ENCODE results near the gene PKIG. TPM values are rescaled to one million over a fixed set of nuclear protein-coding genes. Genes with fewer than 3 reads are reported as not detected.

The PKIG gene
- total and polyA plus RNA-seq, 10 of the 15 experiments (the other 5 are each of a cell fraction or from before 2014, with no cell fraction given) = 5.7 to 82.3 (median 39.7) TPM

DNA sequence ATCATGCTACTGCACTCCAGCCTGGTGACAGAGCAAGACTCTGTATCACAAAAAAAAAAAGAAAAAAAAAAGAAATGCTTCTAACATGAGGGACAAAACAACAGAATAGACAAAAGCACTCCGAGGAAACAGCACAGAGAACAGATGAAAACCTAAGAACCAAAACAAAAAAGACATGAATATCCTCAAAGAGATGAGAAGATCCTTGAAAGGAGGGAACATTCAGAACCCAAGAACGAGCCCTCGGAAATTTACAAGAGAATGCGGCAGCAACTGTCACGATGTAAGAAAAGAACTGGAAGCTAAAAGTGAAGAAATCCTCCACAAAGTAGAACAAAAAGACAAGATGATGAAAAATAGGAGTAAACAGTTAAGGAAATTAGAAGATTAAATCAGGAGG, 47.9 kb downstream of the PKIG start:
- no peak overlapping the region for H3K27ac ChIP-seq (ENCODE audit: control insufficient read depth, insufficient read depth)
- H3K9ac ChIP-seq (ENCODE audit: control insufficient read depth, insufficient read depth, low read length) = no peak overlapping the region
- intact Hi-C loops (cut with micrococcal nuclease; ENCODE audit: unreplicated experiment) = no loop called here
- ChIA-PET SMC1A (ENCODE audit: uncharacterized antibody, unreplicated experiment) (interaction anchor here (8.1 kb wide), 1 partner anchor 53 kb away, joined by 46 read pairs; no protein-coding TSS in a partner anchor), POLR2A (no interaction called here), CTCF (no interaction called here), RAD21 (ENCODE audit: unreplicated experiment) (no interaction called here)
- in situ Hi-C loops (cut with MboI) = no loop called here
- H3K36me3 ChIP-seq (ENCODE audit: control insufficient read depth in 2 of 2, insufficient read depth in 2 of 2, low read length in 1 of 2) = peaks cover 7 to 15% of the 10 kb centered on the region in 2 experiments
- TF ChIP-seq SREBF2 (IDR thresholded peaks at IDR 0.05; ENCODE audit: low read length) (no peak), SMAD5 (IDR thresholded peaks at IDR 0.05; ENCODE audit: low read depth) (no peak), KDM1A (IDR thresholded peaks at IDR 0.05; ENCODE audit: borderline replicate concordance) (no peak), RFX5 (IDR thresholded peaks at IDR 0.05; ENCODE audit: low read depth, low read length) (no peak), POLR2AphosphoS5 (IDR thresholded peaks at IDR 0.05; ENCODE audit: low read length) (no peak), POLR2AphosphoS2 (IDR thresholded peaks at IDR 0.05; ENCODE audit: low read depth, low read length) (no peak), SP1 (IDR thresholded peaks at IDR 0.05; ENCODE audit: low read depth, low read length) (no peak), SUZ12 (IDR thresholded peaks at IDR 0.05; ENCODE audit: unreplicated experiment) (no peak), MXI1 (IDR thresholded peaks at IDR 0.05; ENCODE audit: low read depth, low read length) (no peak), FOS (IDR thresholded peaks at IDR 0.05; ENCODE audit: borderline replicate concordance, extremely low read depth, insufficient read length) (no peak), ESRRA (IDR thresholded peaks at IDR 0.05; ENCODE audit: low read length) (no peak), SIX5 (IDR thresholded peaks at IDR 0.05; ENCODE audit: low read depth, low read length, severe bottlenecking) (no peak), RUNX3 (IDR thresholded peaks at IDR 0.05; ENCODE audit: low read length) (no peak)
- TF ChIP-seq, protein P1, sequence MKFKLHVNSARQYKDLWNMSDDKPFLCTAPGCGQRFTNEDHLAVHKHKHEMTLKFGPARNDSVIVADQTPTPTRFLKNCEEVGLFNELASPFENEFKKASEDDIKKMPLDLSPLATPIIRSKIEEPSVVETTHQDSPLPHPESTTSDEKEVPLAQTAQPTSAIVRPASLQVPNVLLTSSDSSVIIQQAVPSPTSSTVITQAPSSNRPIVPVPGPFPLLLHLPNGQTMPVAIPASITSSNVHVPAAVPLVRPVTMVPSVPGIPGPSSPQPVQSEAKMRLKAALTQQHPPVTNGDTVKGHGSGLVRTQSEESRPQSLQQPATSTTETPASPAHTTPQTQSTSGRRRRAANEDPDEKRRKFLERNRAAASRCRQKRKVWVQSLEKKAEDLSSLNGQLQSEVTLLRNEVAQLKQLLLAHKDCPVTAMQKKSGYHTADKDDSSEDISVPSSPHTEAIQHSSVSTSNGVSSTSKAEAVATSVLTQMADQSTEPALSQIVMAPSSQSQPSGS (IDR thresholded peaks at IDR 0.05; ENCODE audit: low read length) = no peak
- DNase-seq (ENCODE audit: low read depth, low spot score) (no peak), FAIRE-seq (no peak), ATAC-seq (no peak)
- H3K79me2 ChIP-seq (ENCODE audit: control insufficient read depth, insufficient read depth, low read length) = no peaks in the 10 kb centered on the region
- H3K4me2 ChIP-seq (ENCODE audit: control insufficient read depth, insufficient read depth) = no peak overlapping the region
- H3K9me3 ChIP-seq (replicated peaks; ENCODE audit: control insufficient read depth, insufficient read depth, low read length) = no peaks in the 10 kb centered on the region; the same call in 2 of the 3 replicates
- no peaks in the 10 kb centered on the region for H3K4me1 ChIP-seq (ENCODE audit: control insufficient read depth, insufficient read depth, low read length)
- H4K20me1 ChIP-seq (ENCODE audit: control insufficient read depth, insufficient read depth) = no peaks in the 10 kb centered on the region
- H3K4me3 ChIP-seq = no peak overlapping the region
- WGBS (ENCODE audit: insufficient coverage, insufficient replicate concordance, low lambda C conversion rate, missing lambda C conversion rate) = over 99% methylated on average over 5 of the region's 5 CpGs
- no peaks in the 10 kb centered on the region for H3K27me3 ChIP-seq (replicated peaks in 1 of 2; ENCODE audit: control insufficient read depth in 2 of 2, insufficient read depth in 2 of 2, low read length in 1 of 2)
- no TSS peak for BruUV-seq (replicated peaks)
- H2AFZ ChIP-seq (ENCODE audit: control insufficient read depth, low read depth, low read length) = no peak overlapping the region
